Thyroid gland (tissue), 4 donors: Measurements from ENCODE around the gene MAP1LC3B2.

Source experiments
- POLR2A ChIP-seq, 2 donors: fragments of 450-650 bp; IDR thresholded peaks; one replicate each; pipeline ENCODE4 v1.6.1; 2017; ENCODE audit warnings: antibody characterized with exemption in 2 of 2, mild to moderate bottlenecking in 2 of 2, moderate library complexity in 1 of 2
- TF ChIP-seq, protein P1 (sequence below), 6 experiments: fragments of 200-600 bp in 3 of 6; fragments of 450-650 bp in 3 of 6; sonication (generic) in 3 of 6; IDR thresholded peaks; one replicate each; pipeline ENCODE4 v1.5.1; 2016 to 2019; ENCODE audit warnings: antibody characterized with exemption in 6 of 6, mild to moderate bottlenecking in 2 of 6, inconsistent platforms in 1 of 6, moderate library complexity in 1 of 6

DNA sequence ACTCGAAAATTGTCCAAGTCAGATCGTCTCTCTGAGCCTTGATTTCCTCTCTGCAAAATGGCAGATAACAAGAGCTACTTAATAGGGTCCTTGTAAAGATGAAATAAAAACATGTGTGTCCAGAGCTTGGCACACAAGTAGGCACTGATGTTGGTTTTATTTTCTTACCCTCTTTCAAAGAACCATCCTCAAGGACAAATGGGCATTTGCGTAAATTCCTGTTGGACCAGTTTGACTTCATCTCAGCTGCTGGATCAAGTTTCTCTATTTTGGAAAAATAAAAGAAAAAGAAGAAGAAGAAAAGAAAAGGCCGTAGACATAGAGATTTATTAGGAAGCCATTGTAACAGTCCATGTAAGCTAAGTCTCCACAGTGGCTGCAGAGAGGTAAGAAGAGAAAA is 47.2 kb downstream of the MAP1LC3B2 start:
- TF ChIP-seq, protein P1, sequence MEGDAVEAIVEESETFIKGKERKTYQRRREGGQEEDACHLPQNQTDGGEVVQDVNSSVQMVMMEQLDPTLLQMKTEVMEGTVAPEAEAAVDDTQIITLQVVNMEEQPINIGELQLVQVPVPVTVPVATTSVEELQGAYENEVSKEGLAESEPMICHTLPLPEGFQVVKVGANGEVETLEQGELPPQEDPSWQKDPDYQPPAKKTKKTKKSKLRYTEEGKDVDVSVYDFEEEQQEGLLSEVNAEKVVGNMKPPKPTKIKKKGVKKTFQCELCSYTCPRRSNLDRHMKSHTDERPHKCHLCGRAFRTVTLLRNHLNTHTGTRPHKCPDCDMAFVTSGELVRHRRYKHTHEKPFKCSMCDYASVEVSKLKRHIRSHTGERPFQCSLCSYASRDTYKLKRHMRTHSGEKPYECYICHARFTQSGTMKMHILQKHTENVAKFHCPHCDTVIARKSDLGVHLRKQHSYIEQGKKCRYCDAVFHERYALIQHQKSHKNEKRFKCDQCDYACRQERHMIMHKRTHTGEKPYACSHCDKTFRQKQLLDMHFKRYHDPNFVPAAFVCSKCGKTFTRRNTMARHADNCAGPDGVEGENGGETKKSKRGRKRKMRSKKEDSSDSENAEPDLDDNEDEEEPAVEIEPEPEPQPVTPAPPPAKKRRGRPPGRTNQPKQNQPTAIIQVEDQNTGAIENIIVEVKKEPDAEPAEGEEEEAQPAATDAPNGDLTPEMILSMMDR (IDR thresholded peaks at IDR 0.05): no peak
- no peak for TF ChIP-seq POLR2A (IDR thresholded peaks at IDR 0.05)
